ENCODE data around the gene HSBP1L1. TPM values are rescaled to one million over a fixed set of nuclear protein-coding genes. Genes with fewer than 3 reads are reported as not detected.

HSBP1L1 gene
- total and polyA plus RNA-seq, 2 experiments from 2014 or later: 1.8 to 3.7 TPM

DNA sequence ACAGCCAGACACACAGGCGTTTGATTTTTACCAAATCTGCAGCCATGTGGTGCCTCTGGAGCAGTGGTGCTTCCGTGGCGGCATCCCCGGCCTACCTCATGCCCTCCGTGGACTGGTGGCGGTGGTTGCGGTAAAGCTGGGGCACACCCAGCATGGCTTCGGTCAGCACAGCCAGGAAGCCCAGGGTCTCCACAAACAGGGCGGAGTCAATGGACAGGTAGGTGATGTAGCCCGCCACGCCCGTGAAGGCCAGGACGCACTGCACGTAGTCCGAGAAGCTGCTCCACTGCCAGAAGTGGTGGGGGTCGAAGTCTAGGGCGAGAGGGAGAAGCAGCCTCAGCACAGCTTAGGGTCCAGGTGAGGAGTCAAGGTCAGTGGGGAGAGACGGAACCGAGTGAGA is 45.4 kb upstream of the HSBP1L1 start (continued):
- TF ChIP-seq, protein P1, sequence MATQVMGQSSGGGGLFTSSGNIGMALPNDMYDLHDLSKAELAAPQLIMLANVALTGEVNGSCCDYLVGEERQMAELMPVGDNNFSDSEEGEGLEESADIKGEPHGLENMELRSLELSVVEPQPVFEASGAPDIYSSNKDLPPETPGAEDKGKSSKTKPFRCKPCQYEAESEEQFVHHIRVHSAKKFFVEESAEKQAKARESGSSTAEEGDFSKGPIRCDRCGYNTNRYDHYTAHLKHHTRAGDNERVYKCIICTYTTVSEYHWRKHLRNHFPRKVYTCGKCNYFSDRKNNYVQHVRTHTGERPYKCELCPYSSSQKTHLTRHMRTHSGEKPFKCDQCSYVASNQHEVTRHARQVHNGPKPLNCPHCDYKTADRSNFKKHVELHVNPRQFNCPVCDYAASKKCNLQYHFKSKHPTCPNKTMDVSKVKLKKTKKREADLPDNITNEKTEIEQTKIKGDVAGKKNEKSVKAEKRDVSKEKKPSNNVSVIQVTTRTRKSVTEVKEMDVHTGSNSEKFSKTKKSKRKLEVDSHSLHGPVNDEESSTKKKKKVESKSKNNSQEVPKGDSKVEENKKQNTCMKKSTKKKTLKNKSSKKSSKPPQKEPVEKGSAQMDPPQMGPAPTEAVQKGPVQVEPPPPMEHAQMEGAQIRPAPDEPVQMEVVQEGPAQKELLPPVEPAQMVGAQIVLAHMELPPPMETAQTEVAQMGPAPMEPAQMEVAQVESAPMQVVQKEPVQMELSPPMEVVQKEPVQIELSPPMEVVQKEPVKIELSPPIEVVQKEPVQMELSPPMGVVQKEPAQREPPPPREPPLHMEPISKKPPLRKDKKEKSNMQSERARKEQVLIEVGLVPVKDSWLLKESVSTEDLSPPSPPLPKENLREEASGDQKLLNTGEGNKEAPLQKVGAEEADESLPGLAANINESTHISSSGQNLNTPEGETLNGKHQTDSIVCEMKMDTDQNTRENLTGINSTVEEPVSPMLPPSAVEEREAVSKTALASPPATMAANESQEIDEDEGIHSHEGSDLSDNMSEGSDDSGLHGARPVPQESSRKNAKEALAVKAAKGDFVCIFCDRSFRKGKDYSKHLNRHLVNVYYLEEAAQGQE (IDR thresholded peaks at IDR 0.05; ENCODE audit: unreplicated experiment): no peak
- TF ChIP-seq EZH2 (IDR thresholded peaks at IDR 0.05; ENCODE audit: low read depth, unreplicated experiment) (no peak), EZH2phosphoT487 (IDR thresholded peaks at IDR 0.05; ENCODE audit: unreplicated experiment) (no peak)
- TF ChIP-seq, protein P2, sequence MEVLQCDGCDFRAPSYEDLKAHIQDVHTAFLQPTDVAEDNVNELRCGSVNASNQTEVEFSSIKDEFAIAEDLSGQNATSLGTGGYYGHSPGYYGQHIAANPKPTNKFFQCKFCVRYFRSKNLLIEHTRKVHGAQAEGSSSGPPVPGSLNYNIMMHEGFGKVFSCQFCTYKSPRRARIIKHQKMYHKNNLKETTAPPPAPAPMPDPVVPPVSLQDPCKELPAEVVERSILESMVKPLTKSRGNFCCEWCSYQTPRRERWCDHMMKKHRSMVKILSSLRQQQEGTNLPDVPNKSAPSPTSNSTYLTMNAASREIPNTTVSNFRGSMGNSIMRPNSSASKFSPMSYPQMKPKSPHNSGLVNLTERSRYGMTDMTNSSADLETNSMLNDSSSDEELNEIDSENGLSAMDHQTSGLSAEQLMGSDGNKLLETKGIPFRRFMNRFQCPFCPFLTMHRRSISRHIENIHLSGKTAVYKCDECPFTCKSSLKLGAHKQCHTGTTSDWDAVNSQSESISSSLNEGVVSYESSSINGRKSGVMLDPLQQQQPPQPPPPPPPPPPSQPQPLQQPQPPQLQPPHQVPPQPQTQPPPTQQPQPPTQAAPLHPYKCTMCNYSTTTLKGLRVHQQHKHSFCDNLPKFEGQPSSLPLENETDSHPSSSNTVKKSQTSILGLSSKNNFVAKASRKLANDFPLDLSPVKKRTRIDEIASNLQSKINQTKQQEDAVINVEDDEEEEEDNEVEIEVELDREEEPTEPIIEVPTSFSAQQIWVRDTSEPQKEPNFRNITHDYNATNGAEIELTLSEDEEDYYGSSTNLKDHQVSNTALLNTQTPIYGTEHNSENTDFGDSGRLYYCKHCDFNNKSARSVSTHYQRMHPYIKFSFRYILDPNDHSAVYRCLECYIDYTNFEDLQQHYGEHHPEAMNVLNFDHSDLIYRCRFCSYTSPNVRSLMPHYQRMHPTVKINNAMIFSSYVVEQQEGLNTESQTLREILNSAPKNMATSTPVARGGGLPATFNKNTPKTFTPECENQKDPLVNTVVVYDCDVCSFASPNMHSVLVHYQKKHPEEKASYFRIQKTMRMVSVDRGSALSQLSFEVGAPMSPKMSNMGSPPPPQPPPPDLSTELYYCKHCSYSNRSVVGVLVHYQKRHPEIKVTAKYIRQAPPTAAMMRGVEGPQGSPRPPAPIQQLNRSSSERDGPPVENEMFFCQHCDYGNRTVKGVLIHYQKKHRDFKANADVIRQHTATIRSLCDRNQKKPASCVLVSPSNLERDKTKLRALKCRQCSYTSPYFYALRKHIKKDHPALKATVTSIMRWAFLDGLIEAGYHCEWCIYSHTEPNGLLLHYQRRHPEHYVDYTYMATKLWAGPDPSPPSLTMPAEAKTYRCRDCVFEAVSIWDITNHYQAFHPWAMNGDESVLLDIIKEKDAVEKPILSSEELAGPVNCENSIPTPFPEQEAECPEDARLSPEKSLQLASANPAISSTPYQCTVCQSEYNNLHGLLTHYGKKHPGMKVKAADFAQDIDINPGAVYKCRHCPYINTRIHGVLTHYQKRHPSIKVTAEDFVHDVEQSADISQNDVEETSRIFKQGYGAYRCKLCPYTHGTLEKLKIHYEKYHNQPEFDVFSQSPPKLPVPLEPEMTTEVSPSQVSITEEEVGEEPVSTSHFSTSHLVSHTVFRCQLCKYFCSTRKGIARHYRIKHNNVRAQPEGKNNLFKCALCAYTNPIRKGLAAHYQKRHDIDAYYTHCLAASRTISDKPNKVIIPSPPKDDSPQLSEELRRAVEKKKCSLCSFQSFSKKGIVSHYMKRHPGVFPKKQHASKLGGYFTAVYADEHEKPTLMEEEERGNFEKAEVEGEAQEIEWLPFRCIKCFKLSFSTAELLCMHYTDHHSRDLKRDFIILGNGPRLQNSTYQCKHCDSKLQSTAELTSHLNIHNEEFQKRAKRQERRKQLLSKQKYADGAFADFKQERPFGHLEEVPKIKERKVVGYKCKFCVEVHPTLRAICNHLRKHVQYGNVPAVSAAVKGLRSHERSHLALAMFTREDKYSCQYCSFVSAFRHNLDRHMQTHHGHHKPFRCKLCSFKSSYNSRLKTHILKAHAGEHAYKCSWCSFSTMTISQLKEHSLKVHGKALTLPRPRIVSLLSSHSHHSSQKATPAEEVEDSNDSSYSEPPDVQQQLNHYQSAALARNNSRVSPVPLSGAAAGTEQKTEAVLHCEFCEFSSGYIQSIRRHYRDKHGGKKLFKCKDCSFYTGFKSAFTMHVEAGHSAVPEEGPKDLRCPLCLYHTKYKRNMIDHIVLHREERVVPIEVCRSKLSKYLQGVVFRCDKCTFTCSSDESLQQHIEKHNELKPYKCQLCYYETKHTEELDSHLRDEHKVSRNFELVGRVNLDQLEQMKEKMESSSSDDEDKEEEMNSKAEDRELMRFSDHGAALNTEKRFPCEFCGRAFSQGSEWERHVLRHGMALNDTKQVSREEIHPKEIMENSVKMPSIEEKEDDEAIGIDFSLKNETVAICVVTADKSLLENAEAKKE (CRISPR knock-in tag; IDR thresholded peaks at IDR 0.05): no peak

Measured in GM23338 (cell line).